Urinary bladder (tissue), 4 donors: Measurements from ENCODE around the gene FNBP1L. TPM values are rescaled to one million over a fixed set of nuclear protein-coding genes. Genes with fewer than 3 reads are reported as not detected.

ENCODE experiments used
- DNase-seq: peaks from one replicate; pipeline ENCODE4 v3.0.0-alpha.2; 2015; ENCODE audit errors: extremely low spot score
- H3K27ac ChIP-seq: one replicate; pipeline ENCODE4 v1.5.1; 2013; ENCODE audit warnings: low read depth, mild to moderate bottlenecking, moderate library complexity
- H3K36me3 ChIP-seq: one replicate; pipeline ENCODE4 v1.6.1; 2013; ENCODE audit warnings: mild to moderate bottlenecking, moderate library complexity; ENCODE audit not compliant: insufficient read depth
- H3K4me1 ChIP-seq: one replicate; pipeline ENCODE4 v1.6.1; 2013; ENCODE audit warnings: mild to moderate bottlenecking, moderate library complexity; ENCODE audit not compliant: insufficient read depth
- H3K4me3 ChIP-seq: one replicate; pipeline ENCODE4 v1.5.1; 2013; ENCODE audit warnings: low read depth, low read length
- WGBS: extraction: QIAGEN DNeasy Blood & Tissue Kit; methylation state at CpG from one replicate; pipeline ENCODE4 v1.1.7; 2013; 5-methylcytosine and 5-hydroxymethylcytosine counted together
- polyA plus RNA-seq: library from polyadenylated mRNA; stranded (reverse); fragments of 200-250 nt; gene quantifications from one replicate; pipeline ENCODE4 v1.2.3, GENCODE V29; 2013
- total RNA-seq: library from RNA; depleted of rRNA; stranded (reverse); fragments of >200 nt; gene quantifications from one replicate; pipeline ENCODE4 v1.2.3, GENCODE V29; 2014
- donor health status: healthy with polysubstance abuse.
- donor health status: healthy.

Gene FNBP1L
- total RNA-seq (71.4 TPM), polyA plus RNA-seq (11.6 TPM)

DNA sequence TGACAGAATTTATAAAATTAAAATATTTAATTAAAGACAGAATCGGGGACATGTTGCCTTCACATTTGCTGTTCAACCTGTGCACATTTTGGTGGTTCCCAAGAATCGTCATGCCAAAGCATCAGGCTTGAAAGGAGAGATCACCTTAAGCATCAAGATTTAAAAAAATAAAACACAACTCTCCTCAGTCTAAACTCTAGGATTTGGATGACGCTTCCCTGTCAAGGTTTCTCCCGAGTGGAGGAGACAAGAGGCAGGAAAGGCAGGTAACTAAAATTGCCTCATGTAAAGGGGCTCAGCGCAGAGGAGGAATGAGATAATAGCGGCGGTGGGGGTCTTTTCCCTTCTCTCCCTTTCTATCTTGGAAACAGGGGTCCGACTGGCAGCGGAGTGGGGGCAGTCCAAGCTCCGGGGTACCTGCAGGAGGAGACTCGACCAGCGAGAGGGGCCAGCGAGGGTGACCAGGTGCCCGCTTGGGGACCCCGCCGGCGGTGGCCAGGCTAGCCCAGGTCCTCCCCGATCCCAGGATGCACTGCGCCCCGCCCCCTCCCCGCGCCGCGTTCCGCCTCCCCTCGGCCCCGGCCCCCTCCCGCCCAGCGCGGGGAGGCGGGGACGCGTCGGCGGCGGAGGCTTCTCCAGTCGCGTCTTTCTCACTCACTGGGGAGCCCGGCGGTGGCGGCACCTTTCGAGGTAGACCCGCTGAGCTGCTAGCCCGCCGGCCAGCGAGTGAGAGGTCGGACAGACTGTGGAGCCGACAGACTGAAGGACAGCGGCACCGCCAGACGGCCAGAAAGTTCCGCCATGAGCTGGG is at the start of gene FNBP1L:
Gene FNBP1L (plus strand): TSS at position 638 of the 811 bp plus-strand sequence. CDS start 164 bp downstream, at position 802.
- Histone ChIP-seq H3K4me3 (peak within 1 kb of the TSS; percentile 97), H3K4me1 (no peaks in the 10 kb centered on the region), H3K27ac (peak within 1 kb of the TSS; percentile 62), H3K36me3 (no peaks in the 10 kb centered on the region)
- WGBS = 1% methylated on average over 52 of the region's 52 CpGs
- peak; percentile 47 for DNase-seq

DNA sequence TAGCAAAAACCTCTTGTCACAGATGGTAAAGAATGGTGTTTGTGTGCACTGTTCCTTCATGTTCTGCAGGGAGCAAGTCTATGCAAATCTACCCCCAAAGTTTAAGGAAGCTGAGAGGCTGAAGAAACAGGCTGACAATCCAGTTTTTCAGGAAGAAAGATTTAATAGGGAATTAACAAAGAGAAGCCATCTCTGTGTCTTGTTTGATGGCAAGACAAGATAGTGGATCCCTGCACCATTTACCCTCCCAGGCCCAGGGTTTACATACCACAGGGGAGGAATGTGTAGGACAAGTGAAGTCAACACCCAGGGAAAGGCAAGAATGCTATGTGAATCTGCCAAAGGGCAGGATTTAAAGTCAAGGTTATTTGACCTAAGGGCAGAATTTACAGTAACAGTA is 48.1 kb upstream of the FNBP1L start:
- H3K4me1 ChIP-seq = no peaks in the 10 kb centered on the region
- no peak overlapping the region for H3K27ac ChIP-seq
- no peaks in the 10 kb centered on the region for H3K36me3 ChIP-seq
- H3K4me3 ChIP-seq = no peak overlapping the region
- peak; percentile 20 for DNase-seq

DNA sequence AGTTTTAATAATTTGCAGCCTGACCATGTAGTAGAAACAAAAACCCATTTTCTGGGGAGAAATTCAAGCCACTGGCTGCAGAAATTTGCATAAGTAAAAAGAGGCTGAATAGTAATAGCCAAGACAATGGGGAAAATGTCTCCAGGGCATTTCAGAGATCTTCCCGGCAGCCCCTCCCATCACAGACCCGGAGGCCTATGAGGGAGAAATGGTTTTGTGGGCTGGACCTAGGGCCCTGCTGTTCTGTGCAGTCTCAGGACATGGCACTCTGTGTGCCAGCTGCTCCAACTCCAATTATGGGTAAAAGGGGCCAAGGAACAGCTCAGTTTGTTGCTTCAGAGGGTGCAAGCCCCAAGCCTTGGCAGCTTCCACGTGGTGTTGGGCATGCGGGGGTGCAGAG is 39.7 kb upstream of the FNBP1L start:
- H3K4me1 ChIP-seq = no peaks in the 10 kb centered on the region
- WGBS = 92% methylated on average over 4 of the region's 4 CpGs
- no peaks in the 10 kb centered on the region for H3K36me3 ChIP-seq
- H3K4me3 ChIP-seq = no peak overlapping the region
- DNase-seq = no peak
- H3K27ac ChIP-seq = no peak overlapping the region

DNA sequence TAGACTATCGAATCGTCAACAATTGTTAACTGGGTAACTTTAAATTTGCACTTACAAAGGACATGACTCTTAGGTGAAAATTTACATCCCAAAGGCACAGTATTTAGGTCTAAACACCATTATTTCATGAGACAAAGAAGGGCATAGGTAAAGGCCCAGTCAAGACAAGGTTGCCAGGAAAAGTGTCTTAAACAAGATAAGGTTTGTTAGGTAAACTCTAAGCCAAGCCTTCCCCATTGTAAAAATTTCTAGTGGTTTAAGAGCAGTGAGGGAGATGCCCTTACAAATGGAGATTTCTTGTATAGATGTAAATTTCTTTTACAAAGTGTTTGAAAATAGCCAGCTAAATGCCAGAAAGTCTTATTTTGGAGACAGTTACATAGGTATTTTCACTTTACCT is 36.9 kb upstream of the FNBP1L start:
- no peak overlapping the region for H3K4me3 ChIP-seq
- no peaks in the 10 kb centered on the region for H3K4me1 ChIP-seq
- WGBS = 55% methylated on average over 2 of the region's 2 CpGs
- H3K36me3 ChIP-seq = no peaks in the 10 kb centered on the region
- DNase-seq = no peak
- H3K27ac ChIP-seq = no peak overlapping the region

DNA sequence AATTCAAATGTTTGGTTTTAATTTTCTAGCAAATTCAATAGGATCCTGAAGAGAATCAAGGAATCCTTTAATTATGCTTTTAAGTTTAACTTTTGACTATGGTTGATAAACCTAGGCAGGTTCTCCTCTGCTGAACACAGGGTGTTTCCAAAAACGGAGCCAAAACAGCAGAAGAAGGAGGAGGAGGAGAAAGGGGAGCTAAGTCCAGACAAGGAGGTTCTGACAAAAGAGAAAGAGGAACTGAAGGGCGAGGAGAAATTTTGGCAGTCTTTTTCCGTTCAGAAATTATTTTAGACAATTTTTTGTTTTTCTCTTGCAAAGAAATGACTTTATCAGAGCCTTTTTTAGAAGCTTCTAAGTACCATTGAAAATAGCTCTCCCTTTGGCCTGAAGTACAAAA is 33.2 kb upstream of the FNBP1L start:
- Histone ChIP-seq H3K4me1 (no peaks in the 10 kb centered on the region), H3K4me3 (no peak overlapping the region), H3K27ac (no peak overlapping the region), H3K36me3 (no peaks in the 10 kb centered on the region)
- WGBS = 40% methylated on average over 3 of the region's 3 CpGs
- no peak for DNase-seq

DNA sequence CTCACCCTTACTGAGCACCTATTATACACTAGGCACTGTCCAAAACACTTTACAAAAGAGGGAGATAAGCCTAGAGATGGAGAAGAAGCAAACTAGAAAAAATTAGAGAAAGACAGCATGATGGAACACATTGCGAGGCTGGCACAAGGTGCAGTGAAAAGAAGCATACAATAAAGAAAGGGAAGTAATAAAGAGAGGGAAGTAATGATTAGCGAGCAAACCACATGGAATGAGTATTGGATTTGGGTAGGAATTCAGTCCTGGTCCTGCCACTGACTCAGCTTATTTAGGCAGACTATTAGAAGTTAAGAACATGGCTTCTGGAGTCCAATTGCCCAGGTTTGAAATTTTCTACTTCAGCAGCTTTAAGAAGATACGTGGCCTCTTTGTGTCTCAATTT is 32.6 kb upstream of the FNBP1L start:
- no peaks in the 10 kb centered on the region for H3K36me3 ChIP-seq
- no peak overlapping the region for H3K27ac ChIP-seq
- no peak overlapping the region for H3K4me3 ChIP-seq
- DNase-seq = no peak
- 80% methylated on average over 3 of the region's 3 CpGs for WGBS
- no peaks in the 10 kb centered on the region for H3K4me1 ChIP-seq

DNA sequence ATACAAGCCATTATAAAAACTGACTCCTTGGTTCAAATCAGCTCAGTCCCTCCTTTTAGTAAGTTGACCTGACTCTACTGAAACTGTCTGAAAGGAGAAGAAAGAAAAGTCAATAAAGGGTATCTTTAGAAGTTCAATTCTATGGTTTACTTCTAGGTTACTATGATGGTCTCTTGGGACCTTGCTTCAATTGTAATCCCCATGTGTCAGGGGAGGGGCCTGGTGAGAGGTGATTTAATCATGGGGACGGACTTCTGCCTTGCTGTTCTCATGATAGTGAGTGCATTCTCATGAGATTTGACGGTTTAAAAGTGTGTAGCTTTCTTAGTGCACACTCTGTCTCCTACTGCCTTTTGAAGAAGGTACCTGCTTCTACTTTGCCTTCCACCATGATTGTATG is 31.7 kb upstream of the FNBP1L start:
- H3K4me1 ChIP-seq = no peaks in the 10 kb centered on the region
- H3K27ac ChIP-seq = no peak overlapping the region
- no peak overlapping the region for H3K4me3 ChIP-seq
- no peaks in the 10 kb centered on the region for H3K36me3 ChIP-seq
- no peak for DNase-seq
- WGBS = 93% methylated on average over 2 of the region's 2 CpGs

DNA sequence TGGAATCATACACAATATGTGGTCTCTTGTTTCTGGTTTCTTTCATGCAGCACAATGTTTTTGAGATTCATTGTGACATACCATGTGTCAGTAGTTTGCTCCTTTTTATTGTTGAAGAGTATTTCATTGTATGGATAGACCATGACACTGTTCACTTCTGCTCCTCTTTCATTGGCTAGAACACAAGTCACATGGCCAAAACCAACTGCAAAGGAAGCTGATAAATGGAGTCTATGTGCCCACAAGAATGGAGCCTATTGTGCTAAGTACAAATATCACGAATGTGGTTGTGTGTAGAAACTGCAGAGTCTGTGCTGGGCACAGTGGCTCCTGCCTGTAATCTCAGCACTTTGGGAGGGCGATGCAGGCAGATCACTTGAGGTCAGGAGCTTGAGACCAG is 28.6 kb upstream of the FNBP1L start:
- 93% methylated on average over 2 of the region's 2 CpGs for WGBS
- no peaks in the 10 kb centered on the region for H3K4me1 ChIP-seq
- no peak for DNase-seq
- H3K36me3 ChIP-seq = no peaks in the 10 kb centered on the region
- no peak overlapping the region for H3K27ac ChIP-seq
- H3K4me3 ChIP-seq = no peak overlapping the region

DNA sequence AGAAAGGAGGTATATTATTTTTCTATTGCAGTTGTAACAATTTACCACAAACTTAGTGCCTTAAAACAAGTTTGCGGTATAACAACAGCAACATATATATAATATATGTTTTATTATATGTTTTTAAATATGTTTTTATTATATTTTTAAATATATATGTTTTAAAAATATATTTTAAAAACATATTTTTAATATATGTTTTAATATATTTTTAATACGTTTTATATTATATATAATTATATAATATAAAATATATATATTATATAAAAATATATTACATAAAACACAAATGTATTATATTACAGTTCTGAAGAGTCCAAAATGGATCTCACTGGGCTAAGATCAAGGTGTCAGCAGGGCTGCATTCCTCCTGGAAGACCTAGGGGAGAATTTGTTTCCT is 27.5 kb upstream of the FNBP1L start:
- 96% methylated on average over 2 of the region's 2 CpGs for WGBS
- H3K4me1 ChIP-seq = no peaks in the 10 kb centered on the region
- no peak overlapping the region for H3K27ac ChIP-seq
- DNase-seq = no peak
- no peaks in the 10 kb centered on the region for H3K36me3 ChIP-seq
- H3K4me3 ChIP-seq = no peak overlapping the region

DNA sequence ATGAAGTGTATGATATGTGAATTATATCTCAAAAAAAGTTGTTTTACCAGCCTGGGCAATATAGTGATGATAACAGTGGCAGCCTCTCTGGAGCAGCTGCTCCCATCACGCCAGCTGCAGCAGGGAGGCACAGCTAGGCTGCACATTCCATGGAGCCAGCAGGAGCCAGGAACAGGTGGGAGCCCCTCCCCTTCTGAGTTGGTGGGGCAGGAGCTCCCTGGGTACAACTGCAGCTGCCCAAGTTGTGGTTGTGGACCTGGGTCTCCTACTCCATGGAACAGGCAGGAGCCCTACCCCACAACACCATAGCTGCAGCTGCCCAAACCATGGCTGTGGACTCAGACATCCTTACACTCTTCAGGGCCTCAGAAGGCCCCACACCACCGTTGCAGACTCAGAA is 21.7 kb upstream of the FNBP1L start:
- no peak for DNase-seq
- no peak overlapping the region for H3K4me3 ChIP-seq
- 80% methylated on average over 2 of the region's 2 CpGs for WGBS
- no peaks in the 10 kb centered on the region for H3K36me3 ChIP-seq
- no peaks in the 10 kb centered on the region for H3K4me1 ChIP-seq
- no peak overlapping the region for H3K27ac ChIP-seq

DNA sequence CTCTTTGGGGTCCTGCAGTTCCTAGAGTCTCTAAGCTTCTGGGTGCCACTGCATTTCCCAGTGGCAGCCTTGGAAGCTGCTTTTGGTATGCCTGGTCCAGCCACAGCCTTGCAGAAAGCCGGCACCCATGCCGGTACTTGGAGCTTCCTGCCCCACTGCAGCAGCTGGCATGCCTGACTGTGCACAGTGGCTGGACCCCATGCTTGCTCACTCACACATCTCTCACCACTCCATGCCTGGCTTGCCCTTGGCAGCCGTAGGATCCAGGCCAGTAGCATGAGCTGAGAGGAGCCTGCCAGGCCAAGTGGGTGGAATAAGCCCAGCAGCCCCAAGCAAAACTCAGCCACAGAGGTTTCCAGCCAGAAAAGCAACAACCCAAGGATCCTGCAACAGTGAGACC is 20.3 kb upstream of the FNBP1L start:
- H3K4me3 ChIP-seq = no peak overlapping the region
- DNase-seq = no peak
- no peak overlapping the region for H3K27ac ChIP-seq
- H3K4me1 ChIP-seq = no peaks in the 10 kb centered on the region
- WGBS = 89% methylated on average over 3 of the region's 3 CpGs
- no peaks in the 10 kb centered on the region for H3K36me3 ChIP-seq

DNA sequence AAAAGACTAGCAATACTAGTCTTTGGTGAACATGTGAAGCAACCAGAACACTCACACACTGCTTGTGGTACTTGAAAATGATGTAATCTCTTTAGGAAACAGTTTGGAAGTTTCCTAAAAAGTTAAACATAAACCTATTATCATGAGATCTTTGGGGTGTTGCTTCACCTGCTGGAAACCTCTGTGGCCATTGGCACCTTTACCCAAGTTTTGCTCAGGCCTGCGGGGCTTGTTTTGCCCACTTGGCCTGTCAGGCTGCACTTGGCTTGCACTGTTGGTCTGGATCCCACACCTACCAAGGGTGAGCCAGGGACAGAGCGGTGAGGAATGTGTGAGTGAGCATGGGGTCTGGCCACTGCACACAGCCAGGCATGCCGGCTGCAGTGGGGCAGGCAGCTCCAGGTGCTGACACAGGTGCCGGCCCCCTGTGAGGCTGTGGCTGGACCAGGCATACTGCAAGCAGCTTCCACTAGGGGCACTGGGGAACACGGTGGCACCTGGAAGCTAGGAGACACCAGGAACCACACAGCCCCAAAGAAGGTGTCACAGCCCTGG is 14.4 kb upstream of the FNBP1L start:
- no peak overlapping the region for H3K27ac ChIP-seq
- no peaks in the 10 kb centered on the region for H3K36me3 ChIP-seq
- 84% methylated on average over 5 of the region's 5 CpGs for WGBS
- H3K4me3 ChIP-seq = no peak overlapping the region
- no peaks in the 10 kb centered on the region for H3K4me1 ChIP-seq
- DNase-seq = no peak

DNA sequence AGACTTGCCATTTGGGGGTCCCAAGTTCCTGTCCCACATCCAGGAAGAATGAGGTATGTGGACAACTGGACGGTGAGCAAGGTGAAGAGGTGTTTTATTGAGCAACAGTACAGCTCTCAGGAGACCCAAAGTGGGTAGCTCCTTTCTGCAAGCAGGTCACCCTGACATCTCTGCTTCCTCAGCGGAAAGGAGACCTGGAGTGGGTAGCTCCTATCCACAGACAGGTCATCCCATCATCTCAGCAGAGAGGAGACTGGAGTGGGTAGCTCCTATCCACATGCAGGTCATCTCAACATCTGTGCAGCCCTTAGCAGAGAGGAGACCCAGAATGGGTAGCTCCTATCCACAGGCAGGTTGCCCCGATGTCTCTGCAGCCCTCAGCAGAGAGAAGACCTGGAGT is 13.8 kb upstream of the FNBP1L start:
- Histone ChIP-seq H3K27ac (no peak overlapping the region), H3K4me1 (no peaks in the 10 kb centered on the region), H3K36me3 (no peaks in the 10 kb centered on the region), H3K4me3 (no peak overlapping the region)
- DNase-seq = no peak
- WGBS = 90% methylated on average over 3 of the region's 3 CpGs

DNA sequence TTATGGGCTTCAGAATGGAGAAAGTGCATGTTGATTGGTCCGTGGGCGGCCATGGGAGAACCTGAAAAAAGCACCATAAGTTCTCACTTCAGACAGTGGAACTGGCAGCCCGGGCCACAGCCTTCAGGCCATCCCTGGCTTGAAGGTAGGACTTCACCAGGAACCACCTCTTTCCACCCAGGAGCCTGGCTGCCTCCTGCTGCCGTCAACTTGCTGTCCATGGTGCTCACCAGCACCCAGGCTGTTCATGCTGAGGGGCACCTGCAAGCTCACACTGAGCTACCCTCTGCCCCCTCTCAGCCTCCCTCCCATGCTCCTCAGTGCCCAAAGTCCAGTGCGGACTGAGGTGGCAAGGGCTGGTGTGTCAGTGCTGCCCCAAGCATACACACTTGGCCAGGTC is 12.9 kb upstream of the FNBP1L start:
- H3K36me3 ChIP-seq = no peaks in the 10 kb centered on the region
- 79% methylated on average over 5 of the region's 5 CpGs for WGBS
- no peaks in the 10 kb centered on the region for H3K4me1 ChIP-seq
- DNase-seq = no peak
- H3K4me3 ChIP-seq = no peak overlapping the region
- H3K27ac ChIP-seq = no peak overlapping the region
